ENCODE measurements around the gene PPP5C.
"Not testable (repeated sequence)": the region's sequence is repeated elsewhere in the genome, so short reads cannot be mapped to it uniquely, and the experiment has no call there.

PPP5C gene

GRCh38 chr19:46367426-46367825, 20.5 kb downstream of the PPP5C start:
- no peak for DNase-seq

GRCh38 chr19:46368116-46368515, 21.2 kb downstream of the PPP5C start:
- no peak for DNase-seq

DNA sequence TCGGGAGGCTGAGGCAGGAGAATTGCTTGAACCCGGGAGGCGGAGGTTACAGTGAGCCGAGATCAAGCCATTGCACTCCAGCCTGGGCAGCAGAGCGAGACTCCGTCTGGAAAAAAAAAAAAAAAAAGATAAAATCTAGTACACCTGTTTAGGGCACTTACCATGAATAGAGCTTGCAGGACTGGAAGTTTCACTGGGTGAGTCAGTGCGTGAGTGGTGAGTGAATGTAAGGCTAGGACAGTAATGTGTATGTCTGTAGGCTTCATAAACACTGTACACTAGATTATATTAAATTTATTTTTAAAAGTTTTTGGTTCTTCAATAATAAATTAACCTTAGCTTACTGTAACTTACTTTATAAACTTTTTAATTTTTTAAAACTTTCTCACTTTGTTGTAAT, 22.9 kb downstream of the PPP5C start:
- DNase-seq, result no peak

DNA sequence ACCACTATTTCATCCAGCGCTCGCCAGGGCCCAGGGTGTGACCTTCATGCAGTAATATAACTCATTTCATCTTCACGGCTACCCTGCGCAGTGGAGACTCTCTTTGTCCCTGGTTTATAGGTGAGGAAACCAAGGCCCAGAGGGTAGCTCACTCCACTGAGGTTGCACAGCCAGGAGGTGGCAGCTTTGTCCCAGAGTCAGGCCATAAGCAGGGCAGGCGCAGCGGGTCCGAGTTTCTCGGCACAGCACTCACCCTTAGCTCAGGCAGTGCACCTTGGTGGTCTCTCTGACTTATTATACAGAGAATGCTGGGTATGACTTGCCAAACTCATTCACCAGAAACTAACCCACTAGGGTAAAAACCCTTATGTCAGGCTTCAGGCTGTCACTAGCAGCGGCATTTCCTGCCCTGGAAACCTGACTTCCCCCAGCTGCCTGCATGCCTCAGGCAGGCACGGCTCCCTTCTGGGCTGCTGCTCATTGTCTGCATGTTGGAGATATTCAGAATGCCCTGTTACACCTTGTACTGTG, 24.5 kb downstream of the PPP5C start:
- DNase-seq, result no peak

- peak; percentile 4 for DNase-seq
Measured at GRCh38 chr19:46372901-46373490, 26.1 kb downstream of the PPP5C start.

GRCh38 chr19:46373491-46374359, 26.8 kb downstream of the PPP5C start:
- DNase-seq, result peak; percentile 68

- DNase-seq, result no peak
Measured at GRCh38 chr19:46374536-46375475, 27.9 kb downstream of the PPP5C start.

DNA sequence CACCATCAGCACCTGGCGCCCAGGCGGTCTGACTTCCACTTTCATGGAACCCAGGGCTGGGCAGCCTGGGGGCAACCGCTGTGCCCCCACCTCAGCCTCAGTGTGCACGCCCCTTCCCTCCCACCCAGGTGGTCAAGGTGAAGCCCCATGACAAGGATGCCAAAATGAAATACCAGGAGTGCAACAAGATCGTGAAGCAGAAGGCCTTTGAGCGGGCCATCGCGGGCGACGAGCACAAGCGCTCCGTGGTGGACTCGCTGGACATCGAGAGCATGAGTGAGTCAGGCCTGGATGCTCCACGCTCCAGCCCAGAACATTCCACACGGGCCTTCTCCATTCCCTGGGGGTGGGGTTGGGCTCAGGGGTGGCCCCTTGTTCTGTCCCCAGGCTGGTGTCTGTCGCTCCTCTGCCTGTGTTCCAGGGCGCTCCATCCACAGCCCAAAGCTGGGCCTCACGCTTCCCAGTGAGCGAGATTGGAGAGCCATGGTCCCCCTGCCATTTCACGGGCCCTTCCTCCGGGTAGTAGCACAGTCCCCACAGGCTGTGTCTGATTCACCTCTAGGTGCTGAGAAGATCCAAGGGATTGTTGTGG, 28.7 kb downstream of the PPP5C start:
- not testable (repeated sequence) for DNase-seq

DNA sequence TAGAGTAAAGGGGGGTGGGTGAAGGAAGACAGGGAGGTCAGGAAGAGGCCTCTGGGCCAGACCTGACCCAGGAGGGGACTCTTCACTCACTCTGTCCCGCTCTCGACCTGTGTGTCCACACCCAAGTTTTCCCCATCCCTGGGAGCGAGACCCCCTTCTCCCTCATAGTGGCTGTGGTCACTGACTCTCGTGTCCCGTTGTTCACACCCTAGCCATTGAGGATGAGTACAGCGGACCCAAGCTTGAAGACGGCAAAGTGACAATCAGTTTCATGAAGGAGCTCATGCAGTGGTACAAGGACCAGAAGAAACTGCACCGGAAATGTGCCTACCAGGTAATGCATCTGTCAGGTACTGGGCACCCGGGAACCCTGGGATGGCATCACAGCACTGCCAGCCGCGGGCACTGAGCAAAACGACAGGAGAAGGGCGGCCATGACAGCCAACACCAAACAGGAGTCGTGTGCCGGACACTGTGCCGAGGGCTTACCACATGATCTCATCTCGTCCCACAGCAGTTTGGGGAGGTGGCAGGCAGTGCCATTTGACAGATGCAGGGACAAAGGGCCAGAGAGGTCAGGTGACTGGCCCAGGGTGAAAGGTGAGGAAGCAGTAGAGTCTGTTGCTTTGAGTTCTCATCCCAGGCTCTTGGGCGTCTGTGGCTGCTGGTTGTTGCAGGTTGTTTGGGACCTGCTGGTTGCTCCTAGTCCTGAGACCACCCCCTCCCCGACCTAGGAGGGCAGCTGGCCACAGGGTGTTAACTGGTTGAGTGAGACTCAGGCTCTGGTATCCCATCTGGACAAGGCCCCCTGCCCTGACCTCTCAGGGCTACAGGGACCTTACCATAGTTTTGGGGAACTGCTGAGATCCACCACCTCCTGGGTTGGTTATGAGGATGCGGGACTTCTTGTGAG, 29.6 kb downstream of the PPP5C start:
- no peak for DNase-seq

- DNase-seq, result no peak
Measured at GRCh38 chr19:46378268-46378667, 31.4 kb downstream of the PPP5C start.

- no peak for DNase-seq
Measured at GRCh38 chr19:46380690-46381089, 33.8 kb downstream of the PPP5C start.

DNA sequence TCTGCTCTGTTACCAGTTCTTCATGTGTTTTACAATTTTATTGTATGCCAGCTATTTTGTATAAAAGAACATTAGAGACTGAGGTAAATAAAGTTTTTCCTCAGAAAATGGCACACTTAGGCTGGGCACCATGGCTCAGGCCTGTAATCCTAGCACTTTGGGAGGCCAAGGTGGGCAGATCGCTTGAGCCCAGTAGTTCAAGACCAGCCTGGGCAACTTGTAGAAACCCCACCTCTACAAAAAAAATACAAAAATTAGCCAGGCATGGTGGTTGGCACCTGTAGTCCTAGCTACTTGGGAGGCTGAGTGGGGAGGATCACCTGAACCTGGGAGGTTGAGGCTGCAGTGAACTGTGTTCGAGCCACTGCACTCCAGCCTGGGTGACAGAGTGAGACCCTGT, 34.5 kb downstream of the PPP5C start:
- no peak for DNase-seq

- no peak for DNase-seq
Measured at GRCh38 chr19:46381756-46382345, 35.0 kb downstream of the PPP5C start.

DNA sequence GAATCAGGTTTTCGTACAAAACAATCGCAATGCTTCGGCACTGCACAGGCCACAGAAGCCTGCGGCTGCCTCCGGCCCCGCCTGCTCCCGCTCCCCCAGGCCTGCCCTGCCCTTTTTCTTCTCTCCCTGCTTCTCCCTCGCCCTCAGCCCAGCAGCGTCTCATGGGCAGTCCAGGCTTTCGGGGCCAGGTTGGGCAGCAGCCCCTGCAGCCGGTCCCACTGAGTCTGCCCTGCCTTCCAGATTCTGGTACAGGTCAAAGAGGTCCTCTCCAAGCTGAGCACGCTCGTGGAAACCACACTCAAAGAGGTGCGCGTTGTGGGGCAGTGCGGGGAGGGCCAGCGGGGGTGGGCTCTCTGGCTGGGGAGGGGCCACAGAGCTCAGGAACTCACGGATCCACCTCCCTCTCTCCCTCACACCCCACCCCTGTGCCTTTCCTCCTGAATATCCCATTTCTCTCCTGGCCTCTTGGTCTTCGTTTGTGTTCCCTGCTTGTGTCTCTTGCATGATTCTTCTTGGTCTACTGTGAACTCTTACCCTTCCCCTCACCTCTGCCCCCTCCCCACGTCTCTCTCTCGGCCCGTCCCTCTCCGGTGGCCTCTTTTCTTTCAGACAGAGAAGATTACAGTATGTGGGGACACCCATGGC, 36.4 kb downstream of the PPP5C start:
- no peak for DNase-seq

- no peak for DNase-seq
Measured at GRCh38 chr19:46383846-46384245, 37.0 kb downstream of the PPP5C start.

GRCh38 chr19:46384396-46384795, 37.5 kb downstream of the PPP5C start:
- DNase-seq, result no peak

DNA sequence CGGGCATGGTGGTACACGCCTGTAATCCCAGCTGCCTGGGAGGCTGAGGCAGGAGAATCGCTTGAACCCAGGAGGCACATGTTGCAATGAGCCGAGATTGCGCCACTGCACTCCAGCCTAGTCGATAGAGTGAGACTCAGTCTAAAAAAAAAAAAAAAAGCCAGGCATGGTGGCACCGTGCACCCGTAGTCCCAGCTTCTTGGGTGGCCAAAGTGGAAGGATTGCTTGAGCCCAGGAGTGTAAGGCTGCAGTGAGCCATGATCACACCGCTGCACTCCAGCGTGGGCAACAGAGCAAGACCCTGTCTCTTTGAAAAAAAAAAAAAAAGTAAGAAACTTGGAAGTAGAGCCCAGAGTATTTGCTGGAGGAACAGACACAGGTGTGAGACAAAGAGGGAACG, 38.7 kb downstream of the PPP5C start:
- DNase-seq, result no peak

DNA sequence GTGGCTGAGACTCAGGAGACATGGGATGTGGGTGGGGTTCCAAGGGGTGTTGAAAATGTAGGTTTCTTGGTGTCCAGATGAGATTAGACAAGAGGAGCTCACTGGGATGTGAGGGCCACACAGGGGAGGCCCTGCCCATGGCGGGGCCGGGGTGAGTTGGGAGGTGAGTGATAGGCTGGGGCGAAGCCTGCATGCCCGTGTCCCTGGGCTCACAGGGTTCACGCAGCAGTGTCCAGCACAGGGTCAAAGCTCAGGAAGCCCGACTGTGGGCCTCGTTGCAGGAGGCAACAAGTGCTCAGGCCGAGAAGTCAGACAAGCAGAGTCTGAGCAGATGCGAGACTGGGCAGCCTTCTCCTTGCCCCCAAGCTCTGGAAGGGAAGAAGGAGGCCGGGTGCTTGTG, 39.3 kb downstream of the PPP5C start:
- no peak for DNase-seq

GRCh38 chr19:46386996-46387712, 40.3 kb downstream of the PPP5C start:
- DNase-seq, result no peak

- no peak for DNase-seq
Measured at GRCh38 chr19:46387713-46388130, 40.8 kb downstream of the PPP5C start.
